ENCODE results near the gene AHCYL1.

DNA sequence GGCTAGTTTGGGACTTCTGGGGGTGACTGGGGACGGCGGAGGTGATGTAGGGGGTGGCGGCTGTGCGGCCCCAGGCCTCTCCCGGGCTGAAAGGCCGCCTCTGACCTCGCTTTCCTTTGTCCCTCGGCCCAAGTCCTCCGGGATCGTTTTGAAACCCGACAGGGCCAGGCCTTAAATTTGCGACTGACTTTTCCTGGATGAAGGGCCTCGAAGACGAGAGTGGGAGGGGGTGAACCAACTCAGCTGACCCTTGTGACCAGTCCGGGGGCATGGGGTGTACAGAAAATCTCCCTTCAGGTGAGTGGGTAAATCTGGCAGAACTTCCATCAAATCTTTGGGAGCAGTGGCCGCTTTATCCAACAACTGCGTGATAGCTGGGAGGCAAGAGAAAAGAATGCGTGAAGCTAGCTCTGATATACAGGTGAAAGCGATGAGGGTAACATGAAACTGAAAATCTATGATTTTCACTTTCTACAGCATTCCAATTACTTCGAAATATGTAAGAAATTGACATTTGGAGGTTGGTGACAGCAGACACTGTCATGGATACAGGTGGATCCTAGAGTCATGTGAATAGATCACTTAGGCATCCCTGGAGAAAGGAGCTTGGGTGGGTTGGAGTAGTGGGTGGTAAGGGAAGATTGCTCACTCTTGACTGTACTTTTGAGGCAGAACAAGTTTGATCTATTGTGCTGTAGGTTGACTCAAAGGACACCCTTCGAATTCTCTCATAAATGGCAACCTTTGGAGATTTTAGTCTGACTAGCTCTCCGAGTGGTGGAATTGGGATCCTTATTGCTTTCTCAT lies 885 bp downstream of the AHCYL1 start:
- TF ChIP-seq POLR2A (IDR thresholded peaks at IDR 0.05) (no peak), POLR2AphosphoS5 (IDR thresholded peaks at IDR 0.05) (no peak), EP300 (IDR thresholded peaks at IDR 0.05) (no peak)
- TF ChIP-seq, protein P1, sequence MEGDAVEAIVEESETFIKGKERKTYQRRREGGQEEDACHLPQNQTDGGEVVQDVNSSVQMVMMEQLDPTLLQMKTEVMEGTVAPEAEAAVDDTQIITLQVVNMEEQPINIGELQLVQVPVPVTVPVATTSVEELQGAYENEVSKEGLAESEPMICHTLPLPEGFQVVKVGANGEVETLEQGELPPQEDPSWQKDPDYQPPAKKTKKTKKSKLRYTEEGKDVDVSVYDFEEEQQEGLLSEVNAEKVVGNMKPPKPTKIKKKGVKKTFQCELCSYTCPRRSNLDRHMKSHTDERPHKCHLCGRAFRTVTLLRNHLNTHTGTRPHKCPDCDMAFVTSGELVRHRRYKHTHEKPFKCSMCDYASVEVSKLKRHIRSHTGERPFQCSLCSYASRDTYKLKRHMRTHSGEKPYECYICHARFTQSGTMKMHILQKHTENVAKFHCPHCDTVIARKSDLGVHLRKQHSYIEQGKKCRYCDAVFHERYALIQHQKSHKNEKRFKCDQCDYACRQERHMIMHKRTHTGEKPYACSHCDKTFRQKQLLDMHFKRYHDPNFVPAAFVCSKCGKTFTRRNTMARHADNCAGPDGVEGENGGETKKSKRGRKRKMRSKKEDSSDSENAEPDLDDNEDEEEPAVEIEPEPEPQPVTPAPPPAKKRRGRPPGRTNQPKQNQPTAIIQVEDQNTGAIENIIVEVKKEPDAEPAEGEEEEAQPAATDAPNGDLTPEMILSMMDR (IDR thresholded peaks at IDR 0.05): no peak

Data from sigmoid colon (tissue), 4 donors.